LNCaP clone FGC (cell line): Measurements from ENCODE around the gene PLXNB3.

Experiments used
- DNase-seq: peaks from one replicate; pipeline ENCODE4 v3.0.0-alpha.2; 2011; ENCODE audit warnings: low read depth
- H3K4me3 ChIP-seq: 2 replicates; pipeline ENCODE4 v1.5.1; 2011; ENCODE audit warnings: mild to moderate bottlenecking, low read depth, low read length, control low read depth
- TF ChIP-seq, protein P1 (sequence below): IDR thresholded peaks from 2 replicates; pipeline ENCODE4 v1.5.1; 2012; ENCODE audit warnings: mild to moderate bottlenecking; ENCODE audit not compliant: control insufficient read depth, insufficient read depth; ENCODE audit errors: extremely low read depth

Gene PLXNB3

DNA sequence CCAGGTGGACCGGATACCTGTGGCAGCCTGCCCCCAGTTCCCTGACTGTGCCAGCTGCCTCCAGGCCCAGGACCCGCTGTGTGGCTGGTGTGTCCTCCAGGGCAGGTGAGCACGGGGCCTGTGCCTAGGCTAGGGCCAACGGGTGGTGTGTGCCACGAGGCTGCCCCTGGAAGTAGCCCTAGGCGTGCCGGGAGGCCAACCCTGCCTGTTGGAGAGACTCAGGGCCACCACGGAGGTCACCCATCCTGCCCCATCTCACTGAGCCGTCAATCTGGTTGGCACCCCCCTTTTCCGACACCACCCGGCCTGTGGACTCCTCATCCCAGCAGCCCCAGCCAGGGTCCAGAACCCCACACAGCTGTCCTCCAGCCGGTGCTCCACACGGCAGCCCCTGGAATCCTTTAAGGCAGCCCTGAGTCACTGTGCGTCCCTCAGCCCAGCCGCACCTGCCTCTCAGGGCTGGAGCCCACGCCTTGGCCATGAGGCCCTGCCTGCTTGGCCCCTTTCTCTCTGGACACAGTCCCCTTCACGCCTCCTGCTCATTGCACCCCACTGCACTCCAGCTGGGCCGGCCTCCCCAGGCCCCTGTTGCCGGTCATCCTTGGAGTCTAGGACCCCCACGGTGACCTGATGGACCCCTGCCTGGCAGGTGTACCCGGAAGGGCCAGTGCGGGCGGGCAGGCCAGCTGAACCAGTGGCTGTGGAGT lies 5.3 kb downstream of the PLXNB3 start:
- no peak for DNase-seq
- no peak overlapping the region for H3K4me3 ChIP-seq
- TF ChIP-seq, protein P1, sequence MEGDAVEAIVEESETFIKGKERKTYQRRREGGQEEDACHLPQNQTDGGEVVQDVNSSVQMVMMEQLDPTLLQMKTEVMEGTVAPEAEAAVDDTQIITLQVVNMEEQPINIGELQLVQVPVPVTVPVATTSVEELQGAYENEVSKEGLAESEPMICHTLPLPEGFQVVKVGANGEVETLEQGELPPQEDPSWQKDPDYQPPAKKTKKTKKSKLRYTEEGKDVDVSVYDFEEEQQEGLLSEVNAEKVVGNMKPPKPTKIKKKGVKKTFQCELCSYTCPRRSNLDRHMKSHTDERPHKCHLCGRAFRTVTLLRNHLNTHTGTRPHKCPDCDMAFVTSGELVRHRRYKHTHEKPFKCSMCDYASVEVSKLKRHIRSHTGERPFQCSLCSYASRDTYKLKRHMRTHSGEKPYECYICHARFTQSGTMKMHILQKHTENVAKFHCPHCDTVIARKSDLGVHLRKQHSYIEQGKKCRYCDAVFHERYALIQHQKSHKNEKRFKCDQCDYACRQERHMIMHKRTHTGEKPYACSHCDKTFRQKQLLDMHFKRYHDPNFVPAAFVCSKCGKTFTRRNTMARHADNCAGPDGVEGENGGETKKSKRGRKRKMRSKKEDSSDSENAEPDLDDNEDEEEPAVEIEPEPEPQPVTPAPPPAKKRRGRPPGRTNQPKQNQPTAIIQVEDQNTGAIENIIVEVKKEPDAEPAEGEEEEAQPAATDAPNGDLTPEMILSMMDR = no peak

DNA sequence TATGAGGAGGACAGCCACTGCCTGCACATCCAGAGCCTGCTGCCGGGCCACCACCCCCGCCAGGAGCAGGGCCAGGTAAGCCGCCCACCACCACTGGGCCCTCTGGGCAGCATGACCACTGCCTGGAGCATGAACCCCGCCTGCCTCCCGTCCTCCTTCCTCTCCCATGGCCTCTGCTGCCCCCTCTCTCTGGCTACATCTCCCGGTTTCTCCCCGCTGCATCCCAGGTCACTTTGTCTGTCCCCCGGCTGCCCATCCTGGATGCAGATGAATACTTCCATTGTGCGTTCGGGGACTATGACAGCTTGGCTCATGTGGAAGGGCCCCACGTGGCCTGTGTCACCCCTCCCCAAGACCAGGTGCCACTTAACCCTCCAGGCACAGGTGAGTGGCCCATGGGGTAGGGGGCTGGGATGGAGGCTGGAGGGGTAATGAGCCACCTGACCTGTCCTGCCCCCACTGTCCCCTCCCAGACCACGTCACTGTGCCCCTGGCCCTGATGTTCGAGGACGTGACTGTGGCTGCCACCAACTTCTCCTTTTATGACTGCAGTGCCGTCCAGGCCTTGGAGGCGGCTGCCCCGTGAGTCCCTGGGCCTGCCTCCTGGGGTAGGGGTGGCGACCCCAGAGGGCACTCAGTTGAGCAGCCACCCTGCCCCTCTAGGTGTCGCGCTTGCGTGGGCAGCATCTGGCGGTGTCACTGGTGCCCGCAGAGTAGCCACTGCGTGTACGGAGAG lies 6.0 kb downstream of the PLXNB3 start:
- no peak overlapping the region for H3K4me3 ChIP-seq
- TF ChIP-seq, protein P1 = no peak
- no peak for DNase-seq

DNA sequence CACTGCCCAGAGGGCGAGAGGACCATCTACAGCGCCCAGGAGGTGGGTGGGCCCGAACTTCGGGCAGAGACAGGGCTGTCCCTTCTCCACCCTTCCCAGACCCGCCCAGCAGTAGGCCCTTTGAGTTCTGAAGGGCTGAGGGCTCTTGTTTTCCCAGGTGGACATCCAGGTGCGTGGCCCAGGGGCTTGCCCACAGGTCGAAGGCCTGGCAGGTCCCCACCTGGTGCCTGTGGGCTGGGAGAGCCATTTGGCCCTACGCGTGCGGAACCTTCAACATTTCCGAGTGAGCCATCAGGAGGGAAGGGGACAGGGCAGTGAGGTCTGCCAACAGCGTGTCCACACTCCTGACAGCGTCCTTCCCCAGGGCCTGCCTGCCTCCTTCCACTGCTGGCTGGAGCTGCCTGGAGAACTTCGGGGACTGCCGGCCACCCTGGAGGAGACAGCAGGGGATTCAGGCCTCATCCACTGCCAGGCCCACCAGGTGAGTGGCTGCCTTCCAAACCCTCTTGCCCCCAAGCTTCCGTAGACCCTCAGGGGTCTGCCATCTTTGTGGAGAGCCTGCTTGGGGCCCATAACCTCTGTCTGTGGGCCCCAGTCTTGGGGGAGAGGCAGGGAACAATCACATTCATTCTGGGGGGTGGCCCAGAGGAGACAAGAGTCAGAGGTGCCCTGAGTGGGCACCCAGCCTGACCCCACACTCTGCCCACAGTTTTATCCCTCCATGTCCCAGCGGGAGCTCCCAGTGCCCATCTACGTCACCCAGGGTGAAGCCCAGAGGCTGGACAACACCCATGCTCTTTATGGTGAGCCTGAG lies 6.8 kb downstream of the PLXNB3 start:
- H3K4me3 ChIP-seq = no peak overlapping the region
- DNase-seq = no peak
- TF ChIP-seq, protein P1 = no peak

DNA sequence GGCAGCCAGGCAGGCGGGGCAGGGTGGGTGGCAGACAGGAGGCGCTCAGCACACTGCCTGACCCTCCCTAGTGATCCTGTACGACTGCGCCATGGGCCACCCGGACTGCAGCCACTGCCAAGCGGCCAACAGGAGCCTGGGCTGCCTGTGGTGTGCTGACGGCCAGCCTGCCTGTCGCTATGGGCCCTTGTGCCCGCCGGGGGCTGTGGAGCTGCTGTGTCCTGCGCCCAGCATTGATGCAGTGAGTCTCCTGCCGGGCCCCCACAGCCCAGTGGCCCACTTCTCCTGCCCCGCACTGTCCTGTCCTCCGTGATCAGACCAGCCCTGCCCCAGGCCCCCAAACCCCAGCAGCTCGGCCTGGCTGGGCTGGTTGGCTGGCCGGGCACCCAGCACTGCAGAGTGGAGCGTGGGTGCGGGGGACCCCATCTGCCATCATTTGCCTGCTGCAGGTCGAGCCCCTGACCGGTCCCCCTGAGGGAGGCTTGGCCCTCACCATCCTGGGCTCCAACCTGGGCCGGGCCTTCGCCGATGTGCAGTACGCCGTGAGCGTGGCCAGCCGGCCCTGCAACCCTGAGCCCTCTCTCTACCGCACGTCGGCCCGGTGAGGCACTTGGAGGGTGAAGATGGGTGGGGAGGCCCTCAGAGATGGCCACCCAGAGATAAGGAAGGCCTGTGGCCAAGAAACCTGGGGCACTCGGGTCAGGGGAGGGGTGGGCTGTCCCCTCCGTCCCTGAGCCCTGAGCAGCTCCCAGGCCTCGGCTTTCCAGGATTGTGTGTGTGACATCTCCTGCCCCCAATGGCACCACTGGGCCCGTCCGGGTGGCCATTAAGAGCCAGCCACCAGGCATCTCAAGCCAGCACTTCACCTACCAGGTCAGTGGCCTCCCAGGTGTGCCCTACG lies 7.6 kb downstream of the PLXNB3 start:
- no peak overlapping the region for H3K4me3 ChIP-seq
- DNase-seq = no peak
- TF ChIP-seq, protein P1 = no peak

DNA sequence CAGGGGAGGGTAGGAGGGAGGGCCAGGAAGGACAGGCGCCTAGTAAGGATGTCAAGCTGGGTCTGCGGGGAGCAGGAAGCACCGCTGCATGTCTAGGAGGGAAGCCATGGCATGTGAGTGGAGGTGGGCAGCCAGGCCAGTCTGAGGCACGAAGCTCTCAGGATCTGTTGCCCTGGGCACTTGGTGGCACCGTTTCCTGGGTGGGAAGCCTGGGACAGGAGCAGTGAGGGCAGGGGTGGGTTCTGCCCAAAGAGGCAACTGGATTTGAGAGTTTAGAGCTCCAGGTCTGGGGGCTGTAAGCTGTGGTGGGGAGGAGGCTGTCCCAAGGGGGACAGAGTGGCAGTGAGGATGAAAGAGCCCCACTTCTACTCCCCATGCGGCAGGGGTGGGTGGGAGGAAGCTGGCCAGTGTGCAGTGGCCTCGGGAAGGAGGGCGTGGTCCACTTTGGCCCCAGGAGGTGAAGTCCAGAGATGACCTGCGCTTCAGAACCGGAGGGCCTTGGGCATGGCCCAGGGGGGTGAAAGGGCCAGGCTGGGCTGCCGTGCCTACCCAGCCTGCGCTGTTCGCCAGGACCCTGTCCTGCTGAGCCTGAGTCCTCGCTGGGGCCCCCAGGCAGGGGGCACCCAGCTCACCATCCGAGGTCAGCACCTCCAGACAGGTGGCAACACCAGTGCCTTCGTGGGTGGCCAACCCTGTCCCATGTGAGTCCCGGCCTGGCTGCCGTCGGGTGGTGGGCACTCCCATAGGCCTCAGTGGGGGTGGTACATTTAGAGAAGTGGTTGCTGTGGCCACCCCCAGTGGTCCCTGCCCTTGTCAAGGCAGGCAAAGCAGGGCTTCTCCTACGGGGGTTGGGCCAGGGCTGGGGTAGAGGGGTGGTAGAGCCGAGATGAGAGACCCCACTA lies 8.5 kb downstream of the PLXNB3 start:
- TF ChIP-seq, protein P1 = no peak
- DNase-seq = no peak

More for the DNA sequence above, 8.5 kb downstream of the PLXNB3 start:
- no peak overlapping the region for H3K4me3 ChIP-seq
